Smooth muscle cell of the brain vasculature (primary cell): Measurements from ENCODE around the gene SAFB2.

ENCODE experiments used
- DNase-seq: peaks from one replicate; pipeline ENCODE4 v3.0.0-alpha.2; 2012; ENCODE audit warnings: low read depth, low spot score

SAFB2 gene

DNA sequence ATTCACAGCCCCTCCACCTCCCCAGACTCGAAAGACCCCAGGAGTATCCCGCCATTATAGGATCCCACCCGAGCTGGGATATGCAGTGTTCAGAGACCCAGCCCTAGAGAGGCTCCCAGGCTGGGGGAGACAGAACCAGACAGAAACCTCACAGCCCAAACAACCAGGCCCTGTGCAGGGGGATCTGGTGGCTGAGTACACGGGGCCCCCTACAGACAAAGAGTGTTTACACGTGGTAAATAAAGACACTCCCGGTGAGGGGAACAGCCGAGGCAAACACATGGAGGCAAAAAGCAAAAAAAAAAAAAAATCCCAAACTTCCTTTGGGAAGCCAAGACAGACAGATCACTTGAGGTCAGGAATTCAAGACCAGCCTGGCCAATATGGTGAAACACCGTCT is 79.9 kb downstream of the SAFB2 start:
- DNase-seq = no peak

DNA sequence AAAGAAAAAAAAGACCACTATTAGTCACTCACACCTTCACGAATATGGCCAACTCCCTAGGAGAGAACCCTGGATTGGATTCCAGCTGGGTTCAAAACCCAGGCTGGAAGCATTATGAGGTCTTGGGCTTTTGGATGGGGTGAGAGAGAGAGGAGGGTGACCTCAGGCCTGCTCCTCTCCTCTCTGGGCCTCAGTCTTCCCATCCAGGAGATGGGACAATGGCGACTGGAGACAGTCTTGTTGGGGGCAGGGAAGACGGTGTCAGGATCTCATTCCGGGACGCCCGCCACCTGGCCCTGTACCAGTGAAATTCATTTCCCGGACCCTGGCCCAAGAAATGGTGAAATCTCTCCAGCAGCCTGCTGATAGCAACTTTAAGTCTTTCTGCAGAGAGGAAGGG is 81.1 kb downstream of the SAFB2 start:
- DNase-seq = no peak

DNA sequence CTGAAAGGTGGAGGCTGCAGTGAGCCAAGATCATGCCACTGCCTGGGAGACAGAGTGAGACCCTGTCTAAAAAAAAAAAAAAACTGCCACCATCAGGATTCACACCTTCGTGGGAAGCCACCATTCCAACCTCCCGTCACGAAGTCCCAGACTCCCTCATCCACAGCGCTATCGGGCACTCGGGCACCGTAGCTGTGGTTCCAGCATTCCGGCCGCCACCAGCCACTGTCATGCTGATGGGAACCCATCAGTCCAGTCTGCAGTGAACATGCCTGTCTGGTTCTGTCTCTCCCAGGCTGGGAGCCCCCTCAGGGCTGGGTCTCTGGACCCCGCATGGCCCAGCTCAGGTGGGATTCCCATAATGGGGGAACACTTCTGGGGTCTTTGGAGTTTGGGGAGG is 82.4 kb downstream of the SAFB2 start:
- DNase-seq = no peak

DNA sequence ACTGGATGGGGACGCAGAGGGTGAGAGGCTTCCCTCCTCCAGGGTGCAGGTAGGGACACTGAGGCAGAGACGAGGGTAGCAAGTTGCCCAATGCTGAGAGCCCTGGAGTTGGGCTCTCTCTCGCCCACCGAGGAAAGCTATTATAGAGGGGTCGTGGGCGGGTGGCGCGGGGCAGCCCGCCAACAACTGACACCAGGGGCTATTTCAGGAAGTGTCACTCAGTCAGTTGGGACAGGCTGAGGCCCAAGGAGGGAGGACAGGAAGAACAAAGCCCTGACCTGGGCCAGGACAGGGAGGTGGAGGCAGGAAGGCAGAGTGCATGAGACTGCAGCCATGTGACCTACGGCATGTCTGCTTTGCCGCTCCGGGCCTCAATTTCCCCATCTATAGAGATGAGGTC is 84.7 kb downstream of the SAFB2 start:
- no peak for DNase-seq
